Keratinocyte (primary cell): ENCODE results near the gene ZP1.

Source experiments
- CTCF ChIP-seq, 3 experiments: IDR thresholded peaks in 1 of 3; conservative IDR thresholded peaks in 1 of 3; optimal IDR thresholded peaks in 1 of 3; 2 replicates in 2 of 3; 3 replicates in 1 of 3; pipeline versions ENCODE3 to v1.5.1; 2011; ENCODE audit warnings: low read length in 3 of 3, mild to moderate bottlenecking in 3 of 3, moderate library complexity in 2 of 3, control low read depth in 1 of 3, inconsistent platforms in 1 of 3; ENCODE audit not compliant: insufficient read depth in 2 of 3; ENCODE audit errors: extremely low read depth in 1 of 3
- EZH2 ChIP-seq: IDR thresholded peaks from one replicate; pipeline ENCODE4 v1.6.1; 2012; ENCODE audit warnings: inconsistent platforms, mild to moderate bottlenecking, low read length, moderate library complexity

- TF ChIP-seq CTCF (optimal IDR thresholded peaks at IDR 0.05 in 1 of 3, IDR thresholded peaks at IDR 0.05 in 1 of 3, conservative IDR thresholded peaks at IDR 0.05 in 1 of 3; ENCODE audit: extremely low read depth in 1 of 3, insufficient read depth in 2 of 3, low read length in 3 of 3) = no peak
- no peak for TF ChIP-seq EZH2
Observed at GRCh38 chr11:60835534-60835846, 31.9 kb upstream of the ZP1 start.
